Kasumi-1 (cell line): ENCODE measurements around the gene HRH1.
"Not testable (repeated sequence)": the region's sequence is repeated elsewhere in the genome, so short reads cannot be mapped to it uniquely, and the experiment has no call there.

Experiments
- DNase-seq, 2 experiments: peaks; one replicate each; lab custom pipeline; 2025; lab: John Stamatoyannopoulos, UW

The HRH1 gene

DNA sequence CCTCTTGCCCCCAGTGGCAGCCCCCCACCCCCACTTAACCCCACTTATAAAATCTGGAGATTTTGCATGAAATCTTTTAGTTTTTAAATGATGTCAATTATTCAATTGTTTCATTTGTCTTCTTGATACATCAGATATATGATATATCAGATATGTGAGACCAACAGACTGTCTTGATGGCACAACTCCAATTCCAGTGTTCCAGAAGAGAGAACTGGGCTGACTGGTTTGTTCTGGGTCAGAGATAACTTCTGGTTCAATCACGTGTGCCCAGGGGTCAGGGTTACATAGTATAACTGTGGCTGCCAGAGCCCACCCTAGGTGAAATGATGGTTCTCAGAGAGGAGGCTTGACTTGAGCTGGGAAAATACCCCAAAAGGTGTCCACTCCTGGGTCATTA, 85.5 kb downstream of the HRH1 start:
- no peak for DNase-seq

DNA sequence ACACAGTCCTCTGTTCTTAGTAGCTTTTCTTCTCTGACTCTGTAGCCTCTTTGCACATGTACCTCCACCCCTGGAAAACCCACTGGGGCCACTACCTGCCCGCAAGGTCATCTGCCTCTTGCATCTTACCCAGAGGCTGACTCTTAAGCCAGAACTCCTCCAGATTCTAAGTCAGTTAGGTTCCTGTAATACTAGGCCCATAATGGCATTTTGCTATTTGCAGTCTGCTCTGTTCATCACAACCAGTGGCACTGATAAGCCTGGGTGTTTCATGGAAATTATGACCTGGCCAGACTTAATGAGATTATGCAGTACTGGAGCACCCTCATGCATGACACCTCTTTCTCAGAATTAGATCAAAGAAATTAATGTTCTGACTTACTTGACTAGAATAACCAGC, 86.2 kb downstream of the HRH1 start:
- DNase-seq, result no peak

DNA sequence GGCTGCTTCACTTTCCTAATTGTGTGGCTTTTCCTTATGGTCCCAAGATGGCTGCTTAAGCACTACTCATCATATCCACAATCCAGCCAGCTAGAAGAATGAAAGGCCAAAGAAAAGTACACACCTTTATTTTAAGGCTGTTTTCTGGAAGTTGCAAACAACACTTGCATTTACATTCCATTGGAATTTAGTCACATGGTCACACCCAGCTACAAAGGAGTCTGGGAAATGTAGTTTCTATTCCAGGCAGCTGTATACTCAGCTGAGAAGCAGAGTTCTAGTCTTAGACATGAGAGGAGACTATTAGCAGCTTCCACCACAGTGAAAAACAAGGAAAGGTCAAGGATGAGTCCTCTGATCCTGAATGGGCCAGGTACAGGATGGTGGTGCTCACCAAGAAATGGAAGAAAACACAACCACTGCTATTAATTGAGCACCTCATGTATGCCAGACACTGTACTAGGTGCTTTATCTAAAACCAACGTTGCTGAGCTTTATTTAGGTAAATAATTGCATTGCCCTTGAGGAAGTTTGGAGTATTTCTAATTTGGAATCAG, 89.9 kb downstream of the HRH1 start:
- DNase-seq, result no peak

DNA sequence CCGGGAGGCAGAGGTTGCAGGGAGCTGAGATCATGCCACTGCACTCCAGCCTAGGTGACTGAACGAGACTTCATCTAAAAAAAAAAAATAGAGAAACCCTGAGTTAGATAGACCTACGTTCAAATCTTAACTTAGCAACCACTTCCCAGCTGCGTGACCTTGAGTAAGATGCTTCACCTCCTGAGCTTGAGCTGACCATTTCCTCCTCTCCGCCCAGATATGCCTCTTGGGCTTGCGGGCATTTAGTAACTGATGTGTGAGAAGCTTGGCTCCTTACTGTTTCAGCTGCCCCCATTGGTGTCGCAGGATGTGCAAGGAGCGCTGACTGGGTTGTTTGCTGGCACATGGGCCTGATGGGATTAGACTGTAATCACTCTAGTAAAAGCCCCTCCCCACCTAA, 91.0 kb downstream of the HRH1 start:
- no peak for DNase-seq

DNA sequence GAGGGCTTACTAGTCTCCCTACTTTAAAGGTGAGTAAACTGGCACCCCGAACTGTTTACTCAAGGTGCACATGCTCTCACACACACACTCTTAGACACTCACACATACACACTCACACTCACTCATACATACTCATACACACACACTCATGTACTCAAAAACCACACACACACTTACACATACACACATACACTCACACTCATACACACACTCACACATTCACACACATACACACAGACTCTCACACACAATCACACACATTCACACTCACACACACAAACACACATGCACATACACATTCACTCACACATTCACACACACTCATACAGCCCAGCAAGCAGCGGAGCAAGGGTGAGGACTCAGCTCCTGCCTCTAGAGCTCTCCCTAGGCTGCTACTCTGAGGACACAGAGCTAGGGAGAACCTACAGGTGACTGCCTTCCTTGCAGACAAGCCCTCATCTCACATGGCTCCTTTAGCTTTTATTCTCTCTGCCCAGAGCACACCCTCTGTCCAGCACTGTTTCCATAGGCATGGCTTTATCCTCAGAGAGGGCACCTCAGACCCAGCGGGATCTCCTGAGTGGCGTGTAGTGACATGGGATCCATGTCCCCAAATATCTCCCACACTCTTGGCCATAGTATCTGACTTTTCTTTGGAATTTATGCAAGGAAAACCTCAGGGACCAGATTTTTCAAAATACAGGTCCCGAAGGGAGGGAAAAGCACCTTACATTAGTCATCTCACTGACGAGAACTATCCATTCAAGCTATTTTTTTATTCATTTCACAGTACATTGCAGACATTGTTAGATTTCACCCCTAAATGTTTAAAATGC, 91.8 kb downstream of the HRH1 start:
- DNase-seq, result no peak

DNA sequence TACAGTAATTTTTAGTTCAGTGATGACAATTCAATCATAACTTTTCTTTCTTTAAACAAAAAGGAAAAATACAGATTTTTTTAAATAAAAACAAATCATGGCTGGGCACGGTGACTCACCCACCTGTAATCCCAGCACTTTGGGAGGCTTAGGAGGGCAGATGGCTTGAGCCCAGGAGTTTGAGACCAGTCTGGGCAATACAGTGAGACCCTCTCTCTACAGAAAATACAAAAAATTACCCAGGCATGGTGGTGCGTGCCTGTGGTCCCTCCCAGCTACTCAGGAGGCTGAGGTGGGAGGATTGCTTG, 92.3 kb downstream of the HRH1 start:
- no peak for DNase-seq

GRCh38 chr3:11247362-11247761, 93.1 kb downstream of the HRH1 start:
- no peak for DNase-seq

- no peak for DNase-seq
Measured at GRCh38 chr3:11248596-11248995, 94.3 kb downstream of the HRH1 start.

DNA sequence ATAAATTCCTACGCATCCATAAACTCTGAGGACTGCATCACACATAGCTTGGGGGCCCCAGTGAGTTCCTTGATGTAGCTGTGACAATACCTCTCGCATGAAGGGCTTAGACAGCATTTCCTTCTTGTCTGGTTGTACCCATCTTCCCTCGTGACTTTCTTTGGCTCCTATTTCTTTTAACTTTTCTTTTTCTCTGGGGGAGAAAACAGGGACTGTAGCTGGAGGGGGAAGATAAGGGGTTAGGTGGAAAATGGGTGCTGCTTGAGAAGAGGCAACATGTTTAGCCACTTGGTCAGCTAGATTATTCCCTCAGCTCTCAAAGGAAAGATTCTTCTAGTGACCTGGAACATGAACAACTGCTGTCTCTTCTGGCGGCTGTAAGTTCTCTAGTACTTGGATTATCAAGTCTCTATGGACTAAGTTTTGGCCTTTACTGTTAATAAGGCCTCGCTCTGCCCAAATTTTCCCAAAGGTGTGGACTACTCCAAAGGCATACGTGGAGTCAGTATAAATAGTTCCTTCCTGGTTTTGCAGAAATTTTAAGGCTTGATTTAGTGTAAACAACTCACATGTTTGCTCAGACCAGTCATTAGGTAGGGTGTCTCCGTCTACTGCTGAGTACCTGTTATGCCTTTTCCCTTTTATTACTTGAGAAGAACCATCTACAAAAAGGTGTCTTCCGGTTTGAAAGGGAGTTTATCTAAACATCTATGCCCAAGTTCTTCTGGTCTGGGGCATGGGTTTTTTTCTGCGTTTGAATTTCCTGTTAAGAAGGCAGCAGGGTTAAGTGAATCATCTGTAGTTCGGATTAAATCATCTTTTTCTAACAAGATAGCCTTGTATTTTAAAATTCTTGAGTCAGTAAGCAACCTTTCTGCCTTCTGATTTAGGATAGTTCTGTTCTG, 96.9 kb downstream of the HRH1 start:
- DNase-seq, result no peak

DNA sequence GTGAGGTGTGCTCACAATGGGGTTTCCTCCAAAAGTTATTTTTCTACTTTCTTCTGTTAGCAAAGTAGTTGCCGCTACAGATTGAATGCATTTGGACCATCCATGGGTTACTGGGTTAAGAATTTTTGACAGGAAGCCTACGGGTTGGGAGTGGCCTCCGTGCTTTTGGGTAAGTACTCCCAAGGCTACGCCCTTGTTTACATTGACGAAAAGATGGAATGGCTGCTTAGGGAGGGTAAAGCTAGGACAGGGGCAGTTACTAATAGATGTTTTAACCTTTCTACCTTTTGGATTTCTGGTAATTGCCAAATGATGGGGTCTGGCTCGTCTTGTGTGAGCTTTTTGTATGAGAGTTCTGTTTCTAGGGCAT, 97.5 kb downstream of the HRH1 start:
- DNase-seq, result no peak

- no peak for DNase-seq
Measured at GRCh38 chr3:11254876-11255275, 100.6 kb downstream of the HRH1 start.

- DNase-seq, result not testable (repeated sequence)
Measured at GRCh38 chr3:11255537-11255936, 101.2 kb downstream of the HRH1 start.

- no peak for DNase-seq
Measured at GRCh38 chr3:11258958-11259357, 104.7 kb downstream of the HRH1 start.

DNA sequence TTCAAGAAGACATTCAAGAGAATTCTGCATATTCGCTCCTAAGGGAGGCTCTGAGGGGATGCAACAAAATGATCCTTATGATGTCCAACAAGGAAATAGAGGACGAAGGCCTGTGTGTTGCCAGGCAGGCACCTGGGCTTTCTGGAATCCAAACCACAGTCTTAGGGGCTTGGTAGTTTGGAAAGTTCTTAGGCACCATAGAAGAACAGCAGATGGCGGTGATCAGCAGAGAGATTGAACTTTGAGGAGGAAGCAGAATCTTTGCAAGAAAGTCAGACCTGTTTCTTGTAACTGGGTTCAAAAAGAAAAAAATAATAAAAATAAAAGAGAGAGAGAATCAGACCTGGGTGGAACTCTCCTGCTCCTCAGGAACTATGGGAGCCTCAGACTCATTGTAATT, 106.2 kb downstream of the HRH1 start:
- peak; percentile 16 to 42 for DNase-seq

DNA sequence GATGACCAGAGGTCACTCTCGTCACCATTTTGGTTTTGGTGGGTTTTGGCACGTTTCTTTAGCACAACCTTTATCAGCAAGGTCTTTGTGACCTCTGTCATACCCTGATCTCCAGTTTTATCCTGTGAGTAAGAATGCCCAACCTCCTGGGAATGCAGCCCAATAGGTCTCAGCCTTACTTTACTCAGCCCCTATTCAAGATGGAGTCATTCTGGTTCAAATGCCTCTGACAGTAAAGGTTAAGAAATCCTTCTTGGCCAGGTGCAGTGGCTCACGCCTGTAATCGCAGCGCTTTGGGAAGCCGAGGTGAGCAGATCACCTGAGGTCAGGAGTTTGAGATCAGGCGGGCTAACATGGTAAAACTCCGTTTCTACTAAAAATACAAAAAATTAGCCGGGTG, 114.7 kb downstream of the HRH1 start:
- DNase-seq, result no peak

DNA sequence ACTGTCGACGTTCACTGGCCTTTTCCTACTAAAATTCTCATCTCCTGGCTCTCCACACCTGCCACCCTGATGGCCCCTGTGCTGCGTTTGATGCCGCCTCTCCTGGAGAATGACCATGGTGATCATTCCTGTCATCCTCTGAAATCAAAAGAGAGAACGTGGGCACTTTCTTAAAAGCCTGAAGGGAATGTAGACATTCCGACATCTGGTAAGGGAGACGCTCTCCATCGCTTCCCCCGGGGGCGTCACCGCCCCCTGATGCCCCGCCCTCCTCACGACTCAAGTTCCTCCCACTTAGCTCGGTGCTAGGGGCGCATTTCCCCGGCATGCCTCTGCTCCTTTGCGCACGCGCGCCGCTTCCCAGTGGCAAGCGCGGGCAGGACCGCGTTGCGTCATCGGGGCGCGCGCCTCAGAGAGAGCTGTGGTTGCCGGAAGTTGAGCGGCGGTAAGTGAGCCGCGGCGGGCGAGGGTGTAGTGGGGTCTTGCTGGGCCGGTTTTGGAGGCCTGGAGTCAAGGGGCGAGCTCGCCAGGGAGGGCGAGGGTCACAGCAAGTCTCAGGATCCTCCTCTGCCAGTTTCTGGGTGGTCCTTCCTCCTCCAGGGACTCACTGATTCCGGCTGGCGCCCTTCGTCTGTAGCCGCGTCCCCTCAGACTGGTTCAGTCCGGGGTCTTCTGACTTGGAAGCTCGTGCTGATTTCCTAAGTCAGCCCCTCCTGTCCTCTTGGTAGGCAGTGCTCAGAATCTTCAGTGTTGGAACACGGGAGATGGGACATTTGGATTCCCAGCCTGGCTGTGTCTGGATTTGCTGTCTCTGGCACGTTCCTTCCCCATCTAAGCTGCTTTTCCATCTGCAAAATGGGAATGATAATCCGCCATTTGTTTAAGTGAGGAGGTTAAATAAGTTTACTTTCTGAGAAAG, 118.0 kb downstream of the HRH1 start, which contains the start of gene ATG7:
Gene ATG7 (plus strand): TSS at position 412 of the 919 bp plus-strand sequence. CDS start 26,299 bp downstream, outside the sequence.
- DNase-seq, result peak; percentile 93 to 95

- DNase-seq, result peak; percentile 18 to 22
Measured at GRCh38 chr3:11272906-11273574, 118.7 kb downstream of the HRH1 start.

DNA sequence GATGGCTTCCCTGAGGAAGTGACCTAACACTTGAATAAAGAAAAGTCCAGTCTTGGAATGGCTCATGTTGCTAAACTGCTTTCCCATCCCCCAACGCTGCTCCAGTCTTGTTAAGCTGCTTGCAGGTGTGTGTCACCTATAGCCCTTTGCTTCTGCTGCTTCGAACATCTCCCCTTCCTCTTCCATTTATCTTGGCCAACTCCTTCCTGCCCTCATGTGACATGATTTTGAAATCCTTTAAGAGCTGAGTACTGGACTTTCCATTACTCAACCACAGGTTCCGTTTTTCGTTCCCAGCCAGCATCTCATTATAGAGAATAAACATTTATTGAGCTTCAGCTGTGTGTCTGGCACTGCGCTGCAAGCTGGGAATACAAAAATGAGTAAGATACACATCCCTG, 119.6 kb downstream of the HRH1 start:
- DNase-seq, result peak; percentile 87 to 88

GRCh38 chr3:11274566-11275142, 120.4 kb downstream of the HRH1 start:
- DNase-seq, result no peak

DNA sequence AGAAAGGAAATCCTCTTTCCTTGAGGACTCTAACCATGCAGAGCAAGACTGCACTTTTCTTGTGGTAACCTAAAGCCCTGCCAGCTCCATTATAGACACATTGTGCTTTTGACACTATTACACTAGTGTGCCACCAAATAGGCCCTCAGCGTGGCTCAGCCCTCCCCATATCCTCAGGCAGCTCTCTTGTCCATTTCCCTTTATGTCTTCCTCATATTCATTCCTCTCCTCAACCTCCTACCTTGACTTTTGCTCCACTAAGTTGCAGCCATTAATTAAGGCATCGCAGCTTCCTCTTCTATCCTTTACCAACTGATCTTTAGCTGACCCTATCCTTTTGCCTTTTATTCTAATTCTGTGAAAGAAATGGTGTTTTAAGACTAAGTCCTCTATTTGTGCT, 121.6 kb downstream of the HRH1 start:
- DNase-seq, result peak; percentile 8 to 31

DNA sequence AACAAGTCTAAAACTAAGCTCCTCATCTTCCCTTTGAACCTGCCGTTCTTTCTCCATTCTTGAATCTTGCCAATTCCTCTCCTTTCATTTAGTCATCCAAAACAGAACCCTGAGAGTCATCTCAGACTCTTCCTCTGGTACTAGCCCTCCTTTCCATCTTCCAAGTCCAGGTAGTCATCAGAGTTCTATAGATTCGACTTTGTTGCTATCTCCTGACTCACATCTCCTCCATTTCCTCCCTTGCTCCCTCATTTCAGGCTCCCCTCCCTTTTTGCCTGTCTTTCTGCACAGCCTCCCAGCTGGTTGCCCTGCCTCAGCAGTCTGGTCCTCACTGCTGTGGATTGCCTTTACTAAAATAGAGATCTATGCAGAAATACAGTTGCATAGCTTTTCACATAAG, 122.6 kb downstream of the HRH1 start:
- no peak for DNase-seq
